SK-N-MC (cell line): ENCODE data around the gene ZNF398.
A peak's percentile ranks its signal among the peaks of the same experiment; 100 is the strongest.

Source experiments
- DNase-seq: peaks from one replicate; pipeline ENCODE4 v3.0.0-alpha.2; 2011; ENCODE audit warnings: low read depth, low spot score
- H3K27ac ChIP-seq: fragments of 200-600 bp; sonication (generic); 2 replicates; pipeline ENCODE4 v1.5.1; 2016; ENCODE audit warnings: mixed run types
- H3K36me3 ChIP-seq: fragments of 200-600 bp; sonication (generic); 2 replicates; pipeline ENCODE4 v1.6.1; 2017; ENCODE audit warnings: antibody characterized with exemption, low read length, mixed read lengths; ENCODE audit not compliant: insufficient read depth
- H3K4me3 ChIP-seq: fragments of 200-600 bp; sonication (generic); 2 replicates; pipeline ENCODE4 v1.5.1; 2016
- H3K9ac ChIP-seq: fragments of 200-600 bp; sonication (generic); 2 replicates; pipeline ENCODE4 v1.8.0; 2017; ENCODE audit warnings: mixed run types, mixed read lengths; ENCODE audit not compliant: insufficient read length
- H3K9me3 ChIP-seq: fragments of 200-600 bp; sonication (generic); 2 replicates; pipeline ENCODE4 v1.6.1; 2017; ENCODE audit warnings: low read depth, mild to moderate bottlenecking, antibody characterized with exemption, low read length, moderate library complexity, mixed read lengths
- EZH2 ChIP-seq: fragments of 200-600 bp; sonication (generic); IDR thresholded peaks from one replicate; pipeline ENCODE4 v1.6.1; 2017; ENCODE audit warnings: antibody characterized with exemption
- FOXP2 ChIP-seq: optimal IDR thresholded peaks from 2 replicates; pipeline ENCODE3; 2011; ENCODE audit warnings: mild to moderate bottlenecking, moderate library complexity; ENCODE audit not compliant: insufficient read depth; ENCODE audit errors: extremely low read length, control extremely low read depth
- POLR2AphosphoS5 ChIP-seq: IDR thresholded peaks from 2 replicates; pipeline ENCODE4 v1.6.1; 2012; ENCODE audit warnings: mild to moderate bottlenecking, low read depth, low read length, borderline replicate concordance

Gene ZNF398

GRCh38 chr7:149197675-149198074 is 50.4 kb downstream of the ZNF398 start:
- DNase-seq = no peak
- Histone ChIP-seq H3K9me3 (no peaks in the 10 kb centered on the region), H3K36me3 (peaks cover 40% of the 10 kb centered on the region), H3K4me3 (no peak overlapping the region), H3K27ac (no peak overlapping the region), H3K9ac (no peak overlapping the region)
- TF ChIP-seq EZH2 = no peak
- TF ChIP-seq POLR2AphosphoS5 = no peak
- TF ChIP-seq FOXP2 = no peak

GRCh38 chr7:149198161-149198816 is 51.0 kb downstream of the ZNF398 start:
- H3K9ac ChIP-seq = no peak overlapping the region
- no peaks in the 10 kb centered on the region for H3K9me3 ChIP-seq
- H3K27ac ChIP-seq = no peak overlapping the region
- H3K4me3 ChIP-seq = no peak overlapping the region
- DNase-seq = no peak
- peaks cover 46% of the 10 kb centered on the region for H3K36me3 ChIP-seq
- no peak for TF ChIP-seq POLR2AphosphoS5
- TF ChIP-seq FOXP2 = no peak
- no peak for TF ChIP-seq EZH2

GRCh38 chr7:149199234-149199995 is 52.2 kb downstream of the ZNF398 start:
- no peak for DNase-seq
- no peaks in the 10 kb centered on the region for H3K9me3 ChIP-seq
- peaks cover 57% of the 10 kb centered on the region for H3K36me3 ChIP-seq
- no peak overlapping the region for H3K4me3 ChIP-seq
- no peak overlapping the region for H3K27ac ChIP-seq
- TF ChIP-seq POLR2AphosphoS5 (no peak), EZH2 (no peak), FOXP2 (no peak)
- H3K9ac ChIP-seq = no peak overlapping the region

GRCh38 chr7:149202831-149203231 is 55.6 kb downstream of the ZNF398 start:
- TF ChIP-seq POLR2AphosphoS5 (no peak), FOXP2 (no peak), EZH2 (no peak)
- no peak overlapping the region for H3K9ac ChIP-seq
- H3K9me3 ChIP-seq = no peaks in the 10 kb centered on the region
- no peak overlapping the region for H3K27ac ChIP-seq
- no peak for DNase-seq
- H3K4me3 ChIP-seq = no peak overlapping the region
- peaks cover 83% of the 10 kb centered on the region for H3K36me3 ChIP-seq

- Histone ChIP-seq H3K27ac (no peak overlapping the region), H3K9me3 (no peaks in the 10 kb centered on the region), H3K4me3 (no peak overlapping the region), H3K9ac (no peak overlapping the region), H3K36me3 (peaks cover 72% of the 10 kb centered on the region)
- TF ChIP-seq EZH2 (no peak), FOXP2 (no peak), POLR2AphosphoS5 (no peak)
- no peak for DNase-seq
Observed at GRCh38 chr7:149205690-149206381, 58.6 kb downstream of the ZNF398 start.

- no peak for DNase-seq
- H3K9me3 ChIP-seq = no peaks in the 10 kb centered on the region
- H3K9ac ChIP-seq = no peak overlapping the region
- TF ChIP-seq POLR2AphosphoS5 = no peak
- TF ChIP-seq FOXP2 = no peak
- no peak for TF ChIP-seq EZH2
- H3K36me3 ChIP-seq = peaks cover 75% of the 10 kb centered on the region
- H3K27ac ChIP-seq = no peak overlapping the region
- H3K4me3 ChIP-seq = no peak overlapping the region
Observed at GRCh38 chr7:149207324-149208035, 60.2 kb downstream of the ZNF398 start.

GRCh38 chr7:149209518-149210269 is 62.4 kb downstream of the ZNF398 start:
- TF ChIP-seq EZH2 (no peak), FOXP2 (no peak), POLR2AphosphoS5 (no peak)
- Histone ChIP-seq H3K9ac (no peak overlapping the region), H3K4me3 (no peak overlapping the region), H3K36me3 (peaks cover 76% of the 10 kb centered on the region), H3K27ac (peak overlapping the region; percentile 30; the same call in 1 of the 2 replicates), H3K9me3 (no peaks in the 10 kb centered on the region)
- DNase-seq = no peak
